HepG2 (cell line): ENCODE results near the gene PRR27. TPM values are rescaled to one million over a fixed set of nuclear protein-coding genes. Genes with fewer than 3 reads are reported as not detected.

Experiments
- ARNT ChIP-seq: fragments of 450-650 bp; IDR thresholded peaks from 2 replicates; pipeline ENCODE4 v1.6.1; 2017
- BRD4 ChIP-seq: sonication (generic); formaldehyde crosslinking; IDR thresholded peaks from 2 replicates; pipeline ENCODE4 v1.4.0; 2020; ENCODE audit warnings: missing genetic modification reagents
- DPF2 ChIP-seq: sonication (generic); formaldehyde crosslinking; IDR thresholded peaks from 2 replicates; pipeline ENCODE4 v1.4.0; 2020; ENCODE audit warnings: mild to moderate bottlenecking, low read depth, missing genetic modification reagents, borderline replicate concordance
- ERF ChIP-seq: IDR thresholded peaks from 2 replicates; pipeline ENCODE4 v1.6.1; 2018; ENCODE audit warnings: missing biosample characterization, missing genetic modification reagents
- GTF2F1 ChIP-seq: fragments of 150-350 bp; IDR thresholded peaks from 2 replicates; pipeline ENCODE4 v1.6.1; 2014; ENCODE audit warnings: low read length
- KAT8 ChIP-seq: IDR thresholded peaks from 2 replicates; pipeline ENCODE4 v1.6.1; 2016; ENCODE audit warnings: missing genetic modification reagents, missing compliant biosample characterization
- MAFF ChIP-seq: IDR thresholded peaks from 2 replicates; pipeline ENCODE4 v1.6.1; 2011; ENCODE audit warnings: low read depth, low read length, improper control_type of control experiment
- MATR3 ChIP-seq: sonication (generic); formaldehyde crosslinking; IDR thresholded peaks from 2 replicates; pipeline ENCODE4 v1.4.0; 2020; ENCODE audit warnings: missing genetic modification reagents
- MBD4 ChIP-seq: IDR thresholded peaks from 2 replicates; pipeline ENCODE4 v1.6.1; 2012; ENCODE audit warnings: low read length, inconsistent platforms, borderline replicate concordance
- PITX1 ChIP-seq: sonication (generic); formaldehyde crosslinking; IDR thresholded peaks from 2 replicates; pipeline ENCODE4 v1.5.1; 2020; ENCODE audit warnings: mild to moderate bottlenecking, missing genetic modification reagents
- RERE ChIP-seq: IDR thresholded peaks from 2 replicates; pipeline ENCODE4 v1.6.1; 2016; ENCODE audit warnings: low read depth, missing genetic modification reagents, missing compliant biosample characterization
- SCMH1 ChIP-seq: sonication (generic); formaldehyde crosslinking; IDR thresholded peaks from 2 replicates; pipeline ENCODE4 v1.9.0; 2021; ENCODE audit warnings: missing genetic modification reagents, mild to moderate bottlenecking, borderline replicate concordance
- SMYD3 ChIP-seq: sonication (generic); formaldehyde crosslinking; IDR thresholded peaks from 2 replicates; pipeline ENCODE4 v1.8.1; 2023; ENCODE audit warnings: mild to moderate bottlenecking, missing genetic modification reagents
- TFAP4 ChIP-seq: sonication (generic); IDR thresholded peaks from 2 replicates; pipeline ENCODE4 v1.6.1; 2016; ENCODE audit warnings: low read depth, borderline replicate concordance
- ZBTB43 ChIP-seq: sonication (generic); formaldehyde crosslinking; conservative IDR thresholded peaks from 2 replicates; pipeline ENCODE4 v1.4.0; 2020; ENCODE audit warnings: missing genetic modification reagents
- ZMAT3 ChIP-seq: sonication (generic); formaldehyde crosslinking; conservative IDR thresholded peaks from 2 replicates; pipeline ENCODE4 v1.7.0; 2021; ENCODE audit warnings: missing genetic modification reagents
- ZNF430 ChIP-seq: sonication (generic); formaldehyde crosslinking; IDR thresholded peaks from 2 replicates; pipeline ENCODE4 v1.9.0; 2021; ENCODE audit warnings: mild to moderate bottlenecking, missing genetic modification reagents
- ZNF512B ChIP-seq: sonication (generic); formaldehyde crosslinking; IDR thresholded peaks from 2 replicates; pipeline ENCODE4 v1.5.1; 2020; ENCODE audit warnings: missing genetic modification reagents, mild to moderate bottlenecking, borderline replicate concordance
- polyA plus RNA-seq, 8 experiments: library from polyadenylated mRNA; depleted of rRNA in 3 of 8; stranded (reverse) in 7 of 8; unstranded in 1 of 8; fragments of >200 nt; fragmentation: Illumina TruSeq in 4 of 8; extraction: Trizol in 4 of 8; gene quantifications; 2 replicates each; pipeline versions ENCODE4 v1.2.1 to v1.2.3, GENCODE V29; 2011 to 2016; ENCODE audit warnings: low read depth in 4 of 8, missing spikeins in 1 of 8, mixed read lengths in 1 of 8; ENCODE audit not compliant: insufficient read depth in 1 of 8
- total RNA-seq, 5 experiments: library from RNA; depleted of rRNA; stranded (reverse); fragments of >200 nt; fragmentation: Illumina TruSeq; extraction: Trizol; gene quantifications; 2 replicates each; pipeline ENCODE4 v1.2.3, GENCODE V29; 2016; ENCODE audit warnings: low read depth in 1 of 5

Gene PRR27
- total and polyA plus RNA-seq, 2 of the 13 experiments (the other 11 are each of a cell fraction or from before 2014, with no cell fraction given), result not detected

- peak; percentile 71 for TF ChIP-seq DPF2
- no peak for TF ChIP-seq MATR3
- no peak for TF ChIP-seq GTF2F1
- TF ChIP-seq MBD4, result peak; percentile 95
- peak; percentile 46 for TF ChIP-seq RERE (CRISPR knock-in tag)
- peak; percentile 97 for TF ChIP-seq PITX1
- no peak for TF ChIP-seq MAFF
- peak; percentile 69 for TF ChIP-seq KAT8
- TF ChIP-seq ZBTB43, result peak; percentile 80; the same call in 1 of the 2 replicates
- no peak for TF ChIP-seq ZNF512B (CRISPR knock-in tag)
- 0 out of 2 replicates have a peak, but pooled peaks have one; percentile 32 for TF ChIP-seq SMYD3 (CRISPR knock-in tag)
- TF ChIP-seq ARNT, result 0 out of 2 replicates have a peak, but pooled peaks have one; percentile 59
- no peak for TF ChIP-seq SCMH1 (CRISPR knock-in tag)
- TF ChIP-seq ERF (CRISPR knock-in tag), result 0 out of 2 replicates have a peak, but pooled peaks have one; percentile 45
- TF ChIP-seq BRD4 (CRISPR knock-in tag), result no peak; the same call in 1 of the 2 replicates
- TF ChIP-seq ZNF430, result no peak
- peak; percentile 68; the same call in 1 of the 2 replicates for TF ChIP-seq ZMAT3 (CRISPR knock-in tag)
- peak; percentile 42; the same call in 1 of the 2 replicates for TF ChIP-seq TFAP4
Observed at GRCh38 chr4:70182517-70183167, 28.6 kb downstream of the PRR27 start (continued).
